SK-N-SH (cell line): Measurements from ENCODE around the gene KLHDC8B. TPM values are rescaled to one million over a fixed set of nuclear protein-coding genes. Genes with fewer than 3 reads are reported as not detected.

ENCODE experiments used
- CTCF ChIA-PET: fragments of 300-600, 350-600 bp; formaldehyde crosslinking; extraction: SDS; loops from one replicate; lab custom pipeline; 2021; lab: Yijun Ruan, JAX
- POLR2A ChIA-PET: fragments of 350-600 bp; sonication (Branson Sonifier 250); formaldehyde crosslinking; extraction: SDS; loops from one replicate; lab custom pipeline; 2020; ENCODE audit warnings: antibody characterized with exemption, inconsistent platforms; lab: Yijun Ruan, JAX
- DNase-seq: peaks from one replicate; pipeline ENCODE4 v3.0.0; 2012
- H2AFZ ChIP-seq: fragments of 200-600 bp; sonication (generic); 2 replicates; pipeline ENCODE4 v1.8.1; 2016; ENCODE audit warnings: antibody characterized with exemption, mild to moderate bottlenecking, low read depth
- H3F3A ChIP-seq: fragments of 200-600 bp; sonication (generic); replicated peaks from 2 replicates; pipeline ENCODE3; 2016; ENCODE audit warnings: antibody characterized with exemption, mild to moderate bottlenecking; ENCODE audit not compliant: insufficient read depth
- H3K27ac ChIP-seq, 2 experiments: fragments of 200-500 bp in 1 of 2; fragments of 200-600 bp in 1 of 2; sonication (Bioruptor generic) in 1 of 2; sonication (generic), shearing (Covaris generic) in 1 of 2; 2 replicates each; pipeline versions ENCODE4 v1.5.1 to v1.6.1; 2014 to 2016; ENCODE audit warnings: low read depth in 2 of 2, inconsistent platforms in 1 of 2, low read length in 1 of 2, mild to moderate bottlenecking in 1 of 2, mixed read lengths in 1 of 2
- H3K27me3 ChIP-seq: fragments of 200-600 bp; sonication (generic), shearing (Covaris generic); 2 replicates; pipeline ENCODE4 v1.6.1; 2016; ENCODE audit warnings: mixed run types; ENCODE audit not compliant: insufficient read depth
- H3K36me3 ChIP-seq, 2 experiments: fragments of 200-500 bp in 1 of 2; fragments of 200-600 bp in 1 of 2; sonication (Bioruptor generic) in 1 of 2; sonication (generic) in 1 of 2; replicated peaks in 1 of 2; 2 replicates each; pipeline versions ENCODE3 to v1.5.1; 2014 to 2016; ENCODE audit warnings: low read length in 1 of 2, mild to moderate bottlenecking in 1 of 2; ENCODE audit not compliant: insufficient read depth in 2 of 2, control insufficient read depth in 1 of 2
- H3K4me1 ChIP-seq, 2 experiments: fragments of 200-500 bp in 1 of 2; fragments of 200-600 bp in 1 of 2; sonication (Bioruptor generic) in 1 of 2; sonication (generic), shearing (Covaris generic) in 1 of 2; 2 replicates each; pipeline versions ENCODE4 v1.5.1 to v1.6.1; 2014 to 2016; ENCODE audit warnings: low read depth in 1 of 2, low read length in 1 of 2, mixed run types in 1 of 2; ENCODE audit not compliant: insufficient read depth in 2 of 2, control insufficient read depth in 1 of 2
- H3K4me2 ChIP-seq: fragments of 200-600 bp; sonication (generic), shearing (Covaris generic); 2 replicates; pipeline ENCODE4 v1.6.1; 2017; ENCODE audit warnings: mixed run types
- H3K4me3 ChIP-seq, 2 experiments: fragments of 200-500 bp in 1 of 2; fragments of 200-600 bp in 1 of 2; sonication (Bioruptor generic) in 1 of 2; sonication (generic), shearing (Covaris generic) in 1 of 2; 2 replicates each; pipeline versions ENCODE4 v1.5.1 to v1.8.1; 2014 to 2016; ENCODE audit warnings: low read depth in 2 of 2, inconsistent platforms in 1 of 2, low read length in 1 of 2, mild to moderate bottlenecking in 1 of 2, mixed read lengths in 1 of 2, moderate library complexity in 1 of 2
- H3K79me2 ChIP-seq: fragments of 200-600 bp; sonication (generic); 2 replicates; pipeline ENCODE4 v1.8.1; 2017; ENCODE audit warnings: mild to moderate bottlenecking; ENCODE audit not compliant: insufficient read depth
- H3K9ac ChIP-seq: fragments of 200-600 bp; sonication (generic); 2 replicates; pipeline ENCODE4 v1.6.1; 2017; ENCODE audit warnings: mixed run types
- H3K9me2 ChIP-seq: fragments of 200-600 bp; sonication (generic); 2 replicates; pipeline ENCODE4 v1.6.1; 2017; ENCODE audit warnings: mixed run types
- H3K9me3 ChIP-seq: fragments of 200-600 bp; sonication (generic); 2 replicates; pipeline ENCODE4 v1.6.1; 2017; ENCODE audit warnings: mixed run types, mild to moderate bottlenecking, moderate library complexity
- H4K20me1 ChIP-seq: fragments of 200-600 bp; sonication (generic); 2 replicates; pipeline ENCODE4 v1.6.1; 2017; ENCODE audit warnings: mild to moderate bottlenecking, mixed run types; ENCODE audit not compliant: insufficient read depth
- CHD2 ChIP-seq: fragments of 150-350 bp; IDR thresholded peaks from 2 replicates; pipeline ENCODE4 v1.6.1; 2018; ENCODE audit warnings: low read length; ENCODE audit not compliant: partially characterized antibody
- ELF1 ChIP-seq: IDR thresholded peaks from 2 replicates; pipeline ENCODE4 v1.4.0; 2012
- JUND ChIP-seq: IDR thresholded peaks from 2 replicates; pipeline ENCODE4 v1.4.0; 2012
- MXI1 ChIP-seq: IDR thresholded peaks from 2 replicates; pipeline ENCODE4 v1.6.1; 2012; ENCODE audit warnings: mild to moderate bottlenecking, low read depth, low read length, improper control_type of control experiment
- NRF1 ChIP-seq: IDR thresholded peaks from 2 replicates; pipeline ENCODE4 v1.6.1; 2012; ENCODE audit warnings: low read depth, mild to moderate bottlenecking, low read length
- RAD21 ChIP-seq: IDR thresholded peaks from 2 replicates; pipeline ENCODE4 v1.6.1; 2012; ENCODE audit warnings: mild to moderate bottlenecking, low read length
- SMC3 ChIP-seq: IDR thresholded peaks from 2 replicates; pipeline ENCODE4 v1.6.1; 2012; ENCODE audit warnings: low read depth, low read length, improper control_type of control experiment
- TAF1 ChIP-seq: IDR thresholded peaks from 2 replicates; pipeline ENCODE4 v1.6.1; 2012; ENCODE audit warnings: low read depth, mild to moderate bottlenecking, low read length, moderate library complexity, borderline replicate concordance
- TEAD4 ChIP-seq: IDR thresholded peaks from 2 replicates; pipeline ENCODE4 v1.4.0; 2012; ENCODE audit warnings: mild to moderate bottlenecking, borderline replicate concordance; ENCODE audit not compliant: insufficient read depth
- WGBS: methylation state at CpG from one replicate; pipeline ENCODE4 v1.1.6; 2017; ENCODE audit warnings: low lambda C conversion rate; 5-methylcytosine and 5-hydroxymethylcytosine counted together
- polyA plus RNA-seq, 3 experiments: library from polyadenylated mRNA; depleted of rRNA; stranded (reverse); fragments of >200 nt; gene quantifications; 2 replicates each; pipeline ENCODE4 v1.2.3, GENCODE V29; 2012
- TF ChIP-seq, protein P1 (sequence below): IDR thresholded peaks from 2 replicates; pipeline ENCODE4 v1.4.0; 2012; ENCODE audit warnings: low read depth, borderline replicate concordance
- TF ChIP-seq, protein P2 (sequence below): fragments of 150-350 bp; IDR thresholded peaks from 2 replicates; pipeline ENCODE4 v1.6.1; 2016; ENCODE audit warnings: mild to moderate bottlenecking, low read depth, low read length
- TF ChIP-seq, protein P3 (sequence below): fragments of 200-600 bp; sonication (generic); IDR thresholded peaks from 2 replicates; pipeline ENCODE4 v1.6.1; 2017; ENCODE audit warnings: antibody characterized with exemption, mild to moderate bottlenecking, moderate library complexity

The KLHDC8B gene
- polyA plus RNA-seq, 1 of the 3 experiments (the other 2 are of a cell fraction): 35.3 TPM

DNA sequence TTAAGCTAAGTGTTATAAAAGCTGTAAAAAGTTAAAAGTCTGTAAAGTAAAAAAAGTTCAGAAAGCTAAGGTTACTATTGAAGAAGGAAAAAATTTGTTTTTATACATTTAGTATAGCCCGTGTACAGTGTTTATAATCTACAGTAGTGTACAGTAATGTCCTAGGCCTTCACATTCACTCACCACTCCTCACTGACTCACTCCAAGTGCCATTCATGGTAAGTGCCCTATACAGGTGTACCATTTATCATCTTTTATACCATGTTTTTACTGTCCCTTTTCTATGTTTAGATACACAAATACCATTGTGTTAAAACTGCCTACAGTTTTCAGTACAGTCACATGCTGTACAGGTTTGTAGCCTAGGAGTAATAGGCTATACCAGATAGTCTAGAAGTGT, 14.1 kb upstream of the KLHDC8B start (continued):
- no peak for TF ChIP-seq JUND
- TF ChIP-seq ELF1: no peak
- TF ChIP-seq, all 33 proteins: peak for 0

DNA sequence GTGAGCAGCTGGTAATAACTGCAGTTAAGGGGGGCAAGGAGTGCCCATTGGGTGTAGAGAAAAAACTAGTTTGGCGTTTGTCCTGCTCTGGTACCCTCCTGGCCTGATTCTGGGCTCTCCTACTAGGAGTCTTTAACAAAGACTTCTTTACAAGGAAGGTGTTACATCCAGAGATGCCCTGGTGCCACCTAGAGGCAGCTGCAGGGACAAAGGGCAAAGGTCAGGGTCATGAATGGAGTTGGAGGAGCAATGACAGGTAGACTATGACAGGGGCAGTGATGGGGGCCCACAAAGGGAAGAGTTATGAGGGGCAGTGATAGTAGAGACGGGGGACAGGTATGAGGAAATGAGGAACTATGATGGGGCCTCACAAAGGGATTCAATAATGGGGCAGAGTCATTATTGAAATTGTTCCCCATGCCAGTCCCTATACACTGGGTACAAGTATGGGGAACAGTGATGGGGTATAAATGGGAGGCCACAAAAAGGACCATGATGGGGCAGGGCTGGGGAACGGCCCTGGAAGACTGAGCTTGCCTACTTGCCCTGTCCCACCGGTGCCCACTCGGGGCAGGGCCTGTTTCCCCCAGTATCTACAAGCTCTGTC, 13.2 kb upstream of the KLHDC8B start:
- Histone ChIP-seq H3K4me1 (no peaks in the 10 kb centered on the region), H3K9ac (no peak overlapping the region), H3K79me2 (no peaks in the 10 kb centered on the region), H4K20me1 (no peaks in the 10 kb centered on the region), H3F3A (peaks cover 7% of the 10 kb centered on the region), H2AFZ (no peak overlapping the region), H3K9me2 (no peaks in the 10 kb centered on the region), H3K4me3 (no peak overlapping the region), H3K27me3 (no peaks in the 10 kb centered on the region), H3K4me2 (no peak overlapping the region), H3K36me3 (peaks cover 0 to 11% of the 10 kb centered on the region in 2 experiments), H3K27ac (no peak overlapping the region), H3K9me3 (no peaks in the 10 kb centered on the region)
- WGBS: 85% methylated on average over 4 of the region's 5 CpGs
- peak; percentile 54 for DNase-seq
- POLR2A ChIA-PET: interaction anchor here (0.6 kb wide), 1 partner anchor 67 kb away, joined by 3 read pairs; no protein-coding TSS in a partner anchor
- CTCF ChIA-PET: interaction anchor here (0.6 to 2.1 kb wide), 11 partner anchors 12 to 363 kb away, joined by 3 to 6 read pairs (median 3); partner anchors contain the start of genes USP19 and USP4
- TF ChIP-seq CHD2: no peak
- no peak for TF ChIP-seq TAF1
- TF ChIP-seq, protein P1, sequence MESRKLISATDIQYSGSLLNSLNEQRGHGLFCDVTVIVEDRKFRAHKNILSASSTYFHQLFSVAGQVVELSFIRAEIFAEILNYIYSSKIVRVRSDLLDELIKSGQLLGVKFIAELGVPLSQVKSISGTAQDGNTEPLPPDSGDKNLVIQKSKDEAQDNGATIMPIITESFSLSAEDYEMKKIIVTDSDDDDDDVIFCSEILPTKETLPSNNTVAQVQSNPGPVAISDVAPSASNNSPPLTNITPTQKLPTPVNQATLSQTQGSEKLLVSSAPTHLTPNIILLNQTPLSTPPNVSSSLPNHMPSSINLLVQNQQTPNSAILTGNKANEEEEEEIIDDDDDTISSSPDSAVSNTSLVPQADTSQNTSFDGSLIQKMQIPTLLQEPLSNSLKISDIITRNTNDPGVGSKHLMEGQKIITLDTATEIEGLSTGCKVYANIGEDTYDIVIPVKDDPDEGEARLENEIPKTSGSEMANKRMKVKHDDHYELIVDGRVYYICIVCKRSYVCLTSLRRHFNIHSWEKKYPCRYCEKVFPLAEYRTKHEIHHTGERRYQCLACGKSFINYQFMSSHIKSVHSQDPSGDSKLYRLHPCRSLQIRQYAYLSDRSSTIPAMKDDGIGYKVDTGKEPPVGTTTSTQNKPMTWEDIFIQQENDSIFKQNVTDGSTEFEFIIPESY: no peak
- TF ChIP-seq, protein P2, sequence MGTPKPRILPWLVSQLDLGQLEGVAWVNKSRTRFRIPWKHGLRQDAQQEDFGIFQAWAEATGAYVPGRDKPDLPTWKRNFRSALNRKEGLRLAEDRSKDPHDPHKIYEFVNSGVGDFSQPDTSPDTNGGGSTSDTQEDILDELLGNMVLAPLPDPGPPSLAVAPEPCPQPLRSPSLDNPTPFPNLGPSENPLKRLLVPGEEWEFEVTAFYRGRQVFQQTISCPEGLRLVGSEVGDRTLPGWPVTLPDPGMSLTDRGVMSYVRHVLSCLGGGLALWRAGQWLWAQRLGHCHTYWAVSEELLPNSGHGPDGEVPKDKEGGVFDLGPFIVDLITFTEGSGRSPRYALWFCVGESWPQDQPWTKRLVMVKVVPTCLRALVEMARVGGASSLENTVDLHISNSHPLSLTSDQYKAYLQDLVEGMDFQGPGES: no peak
- no peak for TF ChIP-seq MXI1
- TF ChIP-seq SMC3: peak; percentile 8; the same call in 1 of the 2 replicates
- peak; percentile 69 for TF ChIP-seq RAD21
- TF ChIP-seq TEAD4: no peak
- no peak for TF ChIP-seq NRF1
- TF ChIP-seq, protein P3, sequence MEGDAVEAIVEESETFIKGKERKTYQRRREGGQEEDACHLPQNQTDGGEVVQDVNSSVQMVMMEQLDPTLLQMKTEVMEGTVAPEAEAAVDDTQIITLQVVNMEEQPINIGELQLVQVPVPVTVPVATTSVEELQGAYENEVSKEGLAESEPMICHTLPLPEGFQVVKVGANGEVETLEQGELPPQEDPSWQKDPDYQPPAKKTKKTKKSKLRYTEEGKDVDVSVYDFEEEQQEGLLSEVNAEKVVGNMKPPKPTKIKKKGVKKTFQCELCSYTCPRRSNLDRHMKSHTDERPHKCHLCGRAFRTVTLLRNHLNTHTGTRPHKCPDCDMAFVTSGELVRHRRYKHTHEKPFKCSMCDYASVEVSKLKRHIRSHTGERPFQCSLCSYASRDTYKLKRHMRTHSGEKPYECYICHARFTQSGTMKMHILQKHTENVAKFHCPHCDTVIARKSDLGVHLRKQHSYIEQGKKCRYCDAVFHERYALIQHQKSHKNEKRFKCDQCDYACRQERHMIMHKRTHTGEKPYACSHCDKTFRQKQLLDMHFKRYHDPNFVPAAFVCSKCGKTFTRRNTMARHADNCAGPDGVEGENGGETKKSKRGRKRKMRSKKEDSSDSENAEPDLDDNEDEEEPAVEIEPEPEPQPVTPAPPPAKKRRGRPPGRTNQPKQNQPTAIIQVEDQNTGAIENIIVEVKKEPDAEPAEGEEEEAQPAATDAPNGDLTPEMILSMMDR: peak; percentile 51
- no peak for TF ChIP-seq ELF1
